Measurements from ENCODE around the gene DPH7.

GRCh38 chr9:137524981-137525317 lies 53.8 kb downstream of the DPH7 start:
- no peak for TF ChIP-seq CTCF (IDR thresholded peaks at IDR 0.05; ENCODE audit: insufficient read depth, low read depth, low read length)
- no peak for TF ChIP-seq EZH2 (IDR thresholded peaks at IDR 0.05; ENCODE audit: insufficient read depth, low read length)
